Measurements from ENCODE around the gene BOK.
A peak's percentile ranks its signal among the peaks of the same experiment; 100 is the strongest.

The BOK gene

DNA sequence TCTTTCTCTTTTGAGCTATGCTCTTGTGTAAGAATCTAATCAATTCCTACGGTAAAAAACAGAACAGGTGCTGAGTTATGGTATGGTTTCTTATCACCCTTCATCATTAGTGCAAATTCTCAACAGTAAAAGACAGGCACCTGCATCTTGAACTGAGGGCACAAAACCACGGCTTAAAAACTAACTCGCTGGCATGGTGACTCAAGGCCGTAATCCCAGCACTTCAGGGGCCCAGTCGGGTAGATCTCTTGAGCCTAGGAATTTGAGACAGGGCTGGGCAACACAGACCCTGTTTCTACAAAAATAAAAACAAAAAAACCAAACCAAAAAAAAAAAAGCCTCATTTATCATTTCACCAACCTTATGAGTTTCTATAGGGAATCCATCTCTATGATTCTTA lies 45.1 kb downstream of the BOK start:
- DNase-seq (ENCODE audit: low read depth) = no peak

GRCh38 chr2:241606186-241606585 lies 47.6 kb downstream of the BOK start:
- DNase-seq (ENCODE audit: low read depth) = no peak

GRCh38 chr2:241607162-241607885 lies 48.8 kb downstream of the BOK start:
- no peak for DNase-seq (ENCODE audit: low read depth)

DNA sequence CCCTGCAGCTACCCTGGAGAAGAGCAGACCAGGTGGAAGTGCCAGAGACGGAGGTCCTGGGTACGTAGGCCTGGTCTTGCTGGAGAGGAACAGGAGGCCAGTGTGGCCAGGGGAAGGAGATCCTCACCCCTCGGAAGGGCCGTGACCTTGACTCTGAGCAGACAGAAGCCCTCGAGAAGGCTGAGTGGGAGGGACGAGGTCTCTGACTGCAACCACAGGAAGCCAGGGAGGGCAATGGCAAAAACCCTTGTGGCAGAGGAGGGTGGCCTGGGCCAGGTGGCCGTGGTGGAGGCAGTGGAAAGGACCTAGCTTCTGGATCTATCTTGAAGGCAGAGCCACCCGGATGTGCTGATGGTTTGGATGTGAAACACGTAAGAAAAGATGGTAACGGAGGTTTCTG lies 50.3 kb downstream of the BOK start:
- DNase-seq (ENCODE audit: low read depth) = no peak

GRCh38 chr2:241609859-241610793 lies 51.6 kb downstream of the BOK start:
- DNase-seq (ENCODE audit: low read depth) = peak; percentile 93

- no peak for DNase-seq (ENCODE audit: low read depth)
Measured at GRCh38 chr2:241611062-241611461, 52.5 kb downstream of the BOK start.

GRCh38 chr2:241612156-241613016 lies 53.8 kb downstream of the BOK start:
- no peak for DNase-seq (ENCODE audit: low read depth)

- DNase-seq (ENCODE audit: low read depth) = no peak
Measured at GRCh38 chr2:241613017-241613780, 54.7 kb downstream of the BOK start.

- DNase-seq (ENCODE audit: low read depth) = no peak
Measured at GRCh38 chr2:241615041-241615440, 56.5 kb downstream of the BOK start.

- DNase-seq (ENCODE audit: low read depth) = no peak
Measured at GRCh38 chr2:241615522-241616052, 57.0 kb downstream of the BOK start.

DNA sequence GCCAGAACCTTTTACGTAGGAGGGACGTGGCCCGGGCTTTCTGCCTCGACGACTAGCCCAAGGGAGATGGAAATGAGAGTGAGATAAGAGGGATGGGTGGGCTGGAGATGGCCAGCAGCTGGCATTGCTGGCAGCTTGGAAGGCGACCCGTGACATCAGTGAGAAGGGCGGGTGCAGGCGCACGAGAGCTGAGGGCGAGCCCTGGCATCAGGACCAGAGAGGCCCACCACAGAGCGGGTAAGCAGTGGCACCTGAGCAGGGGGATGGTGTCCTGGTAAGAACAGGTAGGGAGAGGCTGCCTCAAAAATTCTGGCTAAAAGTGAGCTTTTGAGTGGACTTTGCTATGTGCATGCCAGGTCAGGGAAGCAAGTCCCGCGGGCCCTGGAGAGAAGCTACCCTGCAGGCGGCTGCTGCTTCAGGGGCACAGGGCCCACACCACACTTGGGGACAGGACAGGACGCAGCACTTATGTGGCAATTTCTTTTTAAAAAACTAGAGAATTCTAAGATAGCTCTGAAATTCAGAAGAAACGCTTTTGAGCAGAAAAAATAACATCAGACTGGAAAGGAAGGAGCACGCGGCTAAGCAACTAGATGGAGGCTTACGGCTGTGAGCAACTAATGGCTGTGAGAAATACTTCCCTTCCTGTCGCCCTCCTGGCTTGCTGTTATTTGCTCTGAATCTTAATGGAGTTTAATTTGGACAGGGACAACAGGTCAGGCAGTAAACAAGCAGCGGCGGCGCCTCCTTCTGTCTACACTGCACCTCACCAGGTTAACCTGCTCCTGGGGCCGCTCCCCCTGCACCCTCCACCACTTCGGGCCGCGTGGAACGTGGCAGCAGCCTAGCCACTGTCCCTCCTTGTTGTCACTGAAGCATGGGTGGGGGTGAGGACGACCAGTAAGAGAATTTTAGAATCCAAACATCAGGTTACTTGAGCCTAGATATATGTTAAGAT lies 57.9 kb downstream of the BOK start:
- DNase-seq (ENCODE audit: low read depth) = no peak

- DNase-seq (ENCODE audit: low read depth) = no peak
Measured at GRCh38 chr2:241617431-241618154, 59.0 kb downstream of the BOK start.

DNA sequence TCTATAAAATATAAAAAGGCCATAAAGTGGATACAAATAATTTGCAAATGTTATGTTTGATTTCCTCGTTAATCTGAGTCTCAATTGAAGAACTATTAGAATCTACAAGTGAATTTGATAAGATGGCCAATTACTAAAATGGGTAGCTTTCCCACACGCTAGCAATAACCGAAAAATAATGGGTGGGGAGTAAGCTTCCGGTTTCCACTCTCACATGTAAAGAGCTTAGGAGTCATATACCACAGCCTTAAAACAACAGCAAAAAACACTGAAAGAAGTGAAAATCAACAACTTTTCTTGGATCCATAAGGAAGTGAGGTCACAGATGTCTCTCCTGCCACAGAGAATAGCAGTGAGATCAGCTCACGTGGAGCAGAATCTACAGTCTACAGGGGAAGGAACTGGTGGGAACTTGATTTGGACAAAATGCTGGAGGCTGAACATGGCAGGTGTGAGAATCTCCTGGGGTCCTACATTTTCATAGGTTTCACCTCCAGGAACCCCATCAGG lies 59.8 kb downstream of the BOK start:
- DNase-seq (ENCODE audit: low read depth) = no peak

GRCh38 chr2:241618829-241619228 lies 60.3 kb downstream of the BOK start:
- DNase-seq (ENCODE audit: low read depth) = no peak

GRCh38 chr2:241619597-241620418 lies 61.3 kb downstream of the BOK start:
- peak; percentile 15 for DNase-seq (ENCODE audit: low read depth)

DNA sequence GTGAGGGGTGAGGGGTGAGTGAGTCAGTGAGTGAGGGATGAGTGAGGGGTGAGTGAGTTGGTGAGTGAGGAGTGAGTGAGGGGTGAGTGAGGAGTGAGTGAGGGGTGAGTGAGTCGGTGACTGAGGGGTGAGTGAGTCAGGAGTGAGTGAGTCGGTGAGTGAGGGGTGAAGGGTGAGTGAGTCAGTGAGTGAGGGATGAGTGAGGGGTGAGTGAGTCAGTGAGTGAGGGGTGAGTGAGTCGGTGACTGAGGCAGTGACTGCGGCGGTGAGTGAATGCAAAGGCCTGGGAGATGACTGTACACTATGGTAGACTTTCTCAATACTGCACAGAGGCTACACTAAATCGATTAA lies 61.8 kb downstream of the BOK start:
- peak; percentile 63 for DNase-seq (ENCODE audit: low read depth)
